Inflammatory macrophage (primary cell): Measurements from ENCODE around the gene CASTOR1.
A peak's percentile ranks its signal among the peaks of the same experiment; 100 is the strongest.
"Not testable (repeated sequence)": the region's sequence is repeated elsewhere in the genome, so short reads cannot be mapped to it uniquely, and the experiment has no call there.

Experiments used
- DNase-seq, 2 donors: peaks; one replicate each; pipeline ENCODE4 v3.0.0-alpha.2; 2020 to 2022
- total RNA-seq, 18 experiments: gene quantifications; one replicate each; lab custom pipeline; 2026; ENCODE audit warnings: mixed read lengths in 6 of 18, inconsistent platforms in 2 of 18; lab: John Stamatoyannopoulos, UW

CASTOR1 gene
- 0.04 to 0.65 (median 0.18) reads per million in 18 experiments for total RNA-seq

DNA sequence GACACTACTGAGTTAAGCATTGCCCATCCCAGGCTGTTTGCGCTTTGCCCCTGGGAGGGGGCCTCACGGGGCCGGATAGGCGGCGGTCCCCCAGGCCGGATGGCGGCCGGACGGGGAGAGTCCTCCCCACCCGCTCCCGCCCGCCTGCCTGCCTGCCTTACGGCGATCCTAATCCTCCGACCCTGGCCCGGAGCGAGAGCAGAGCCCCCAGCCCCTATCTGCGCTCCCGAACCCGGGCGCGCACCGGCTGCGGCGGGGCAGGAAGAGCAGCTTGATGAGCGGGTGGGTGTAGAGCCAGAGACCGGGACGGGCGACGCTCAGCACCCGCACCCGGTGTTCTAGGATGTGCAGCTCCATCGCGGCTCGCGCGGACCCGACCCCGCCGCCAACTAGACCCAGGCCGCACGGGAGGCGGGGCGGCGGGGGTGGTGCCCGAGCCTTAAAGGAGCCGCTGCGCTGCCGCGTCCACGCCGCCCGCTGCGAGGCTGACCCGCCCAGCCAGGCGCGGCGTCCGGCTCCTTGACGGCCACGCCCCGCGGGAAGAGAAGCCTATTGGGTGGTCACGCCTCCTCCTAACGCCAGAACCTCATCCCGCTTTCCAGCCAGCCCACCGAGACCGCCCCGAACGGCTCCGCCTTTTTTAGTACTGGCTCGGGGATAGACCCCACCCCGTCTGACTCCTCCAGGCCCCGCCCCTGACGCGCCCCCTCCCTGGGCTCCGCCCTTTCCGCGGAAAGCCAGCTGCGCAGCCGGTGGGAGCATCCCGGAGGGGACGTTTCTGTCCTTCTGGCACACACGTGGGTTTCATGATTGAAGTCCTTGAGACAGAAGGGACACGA is at the start of gene CASTOR1:
TSS of gene CASTOR1 (minus strand) at position 365 of the 839 bp plus-strand sequence. CDS start at position 357, 8 bp downstream.
- peak; percentile 96 to 97 for DNase-seq

DNA sequence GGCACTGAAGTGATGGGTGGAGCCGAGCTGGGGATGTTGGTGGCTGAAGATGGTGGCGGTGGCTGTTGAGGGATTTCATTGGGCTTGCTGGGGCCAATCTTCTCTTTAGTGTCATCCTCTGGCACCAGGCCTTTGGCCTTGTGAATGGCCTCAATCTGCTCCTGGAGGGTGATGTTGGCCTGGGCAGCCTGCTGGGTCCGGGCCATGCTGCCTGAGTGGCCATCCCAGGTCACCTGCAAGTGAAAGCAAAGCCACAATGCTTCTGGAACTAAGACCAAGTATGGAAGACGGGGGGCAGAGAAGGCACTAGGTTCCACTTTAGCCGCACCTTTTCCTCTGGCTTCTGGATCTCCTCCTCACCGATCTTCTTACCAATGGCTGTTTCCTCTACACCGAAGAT is 49.5 kb upstream of the CASTOR1 start:
- no peak for DNase-seq

DNA sequence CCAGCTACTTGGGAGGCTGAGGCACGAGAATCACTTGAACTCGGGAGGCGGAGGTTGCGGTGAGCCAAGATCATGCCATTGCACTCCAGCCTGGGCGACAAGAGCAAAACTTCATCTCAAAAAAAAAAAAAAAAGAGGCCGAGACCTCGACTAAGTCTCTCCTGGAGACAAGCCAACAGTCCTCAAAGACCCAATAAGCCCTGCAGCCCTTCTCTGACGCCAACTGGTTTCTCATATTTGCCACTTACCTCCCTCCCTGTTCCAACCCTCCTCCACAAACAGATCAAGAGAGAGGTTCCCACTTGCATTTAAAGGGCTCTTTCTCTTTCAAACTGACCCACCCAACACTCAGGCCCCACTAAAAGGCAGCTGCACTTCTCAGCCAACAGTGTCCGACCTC is 49.0 kb upstream of the CASTOR1 start:
- DNase-seq = not testable (repeated sequence)

DNA sequence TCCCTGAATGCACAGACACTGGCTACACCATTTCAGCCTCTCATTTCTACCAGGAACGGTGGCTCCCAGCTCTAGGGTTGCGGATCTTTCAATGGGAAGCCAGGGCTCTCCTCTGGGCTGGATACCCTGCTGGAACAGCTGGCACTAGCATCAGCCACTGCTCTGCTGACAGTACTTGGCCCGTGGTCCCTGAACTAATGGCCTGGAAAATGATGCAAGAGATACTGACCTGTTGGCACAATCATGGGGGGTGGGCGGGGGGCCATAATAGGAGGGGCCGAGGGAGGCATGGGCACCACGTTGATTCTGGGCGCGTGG is 48.1 kb upstream of the CASTOR1 start:
- no peak for DNase-seq

DNA sequence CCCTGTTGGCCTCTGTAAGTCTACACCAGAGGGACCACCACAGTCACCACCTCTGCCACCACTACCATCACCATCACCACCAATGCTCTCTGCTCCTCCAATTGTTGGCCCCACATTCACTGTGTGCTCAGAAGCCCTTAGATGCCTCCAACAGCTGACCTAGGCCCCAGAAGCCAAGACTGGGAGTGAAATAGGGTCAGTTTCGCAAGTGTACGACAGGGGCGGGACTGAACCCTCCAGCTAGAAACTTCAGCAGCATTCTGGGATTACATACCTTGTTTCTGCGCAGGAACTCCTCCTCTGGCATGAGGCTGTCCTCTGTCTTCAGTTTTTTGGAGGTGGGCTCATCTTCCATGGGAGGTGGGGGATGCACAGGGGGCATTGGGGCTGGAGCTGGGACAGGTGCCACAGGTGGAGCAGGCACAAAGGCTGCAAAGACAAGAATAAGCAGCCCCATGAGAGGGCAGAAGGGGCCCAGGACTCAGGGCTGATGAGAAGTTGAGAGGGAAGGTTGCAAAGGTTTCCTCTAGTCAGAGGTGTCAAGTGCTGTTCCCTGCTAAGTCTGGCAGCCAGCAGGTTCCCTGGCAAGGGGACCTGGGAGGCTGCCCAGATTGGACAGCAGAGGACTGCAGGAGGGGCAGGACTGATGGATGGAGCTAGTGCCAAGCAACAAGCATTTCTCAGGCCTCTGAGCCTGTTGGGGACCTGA is 47.6 kb upstream of the CASTOR1 start:
- DNase-seq = no peak

DNA sequence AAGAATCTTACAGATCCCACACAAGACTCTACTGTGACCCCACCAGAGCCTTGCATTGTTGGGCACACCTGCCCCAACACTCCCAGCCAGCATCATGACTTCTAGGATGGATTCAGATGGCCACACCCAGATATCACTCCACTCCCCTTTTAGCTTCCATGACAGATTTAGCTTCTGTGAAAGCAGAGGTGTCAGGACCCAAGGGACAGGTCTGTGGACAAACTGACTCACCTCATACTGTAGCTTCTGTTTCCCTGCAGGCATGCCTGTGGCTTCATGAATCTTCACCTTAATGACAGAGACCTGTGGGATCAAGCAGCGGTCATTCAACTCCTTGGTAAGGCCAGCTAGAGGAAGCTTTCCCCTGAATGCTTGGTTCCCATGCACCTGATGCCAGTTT is 45.9 kb upstream of the CASTOR1 start:
- no peak for DNase-seq

DNA sequence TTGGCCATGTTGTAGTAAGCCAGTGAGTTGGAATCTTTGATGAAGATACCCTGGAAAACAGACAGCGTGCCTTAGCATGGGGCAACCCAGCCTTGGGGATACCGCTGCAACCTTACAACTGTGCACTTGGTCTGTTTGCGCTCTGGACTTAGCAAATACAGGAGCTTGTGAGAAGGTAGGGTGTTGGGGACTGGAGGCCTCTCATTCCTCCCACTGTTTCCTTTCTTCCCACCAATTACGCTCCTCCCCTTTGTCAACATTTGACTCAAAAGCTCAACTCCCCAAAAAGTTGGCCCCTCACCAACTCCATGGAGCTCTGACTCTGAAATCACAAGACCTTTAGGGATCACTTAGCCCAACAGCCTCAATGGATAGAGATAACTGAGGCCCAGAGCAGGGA is 45.3 kb upstream of the CASTOR1 start:
- no peak for DNase-seq

DNA sequence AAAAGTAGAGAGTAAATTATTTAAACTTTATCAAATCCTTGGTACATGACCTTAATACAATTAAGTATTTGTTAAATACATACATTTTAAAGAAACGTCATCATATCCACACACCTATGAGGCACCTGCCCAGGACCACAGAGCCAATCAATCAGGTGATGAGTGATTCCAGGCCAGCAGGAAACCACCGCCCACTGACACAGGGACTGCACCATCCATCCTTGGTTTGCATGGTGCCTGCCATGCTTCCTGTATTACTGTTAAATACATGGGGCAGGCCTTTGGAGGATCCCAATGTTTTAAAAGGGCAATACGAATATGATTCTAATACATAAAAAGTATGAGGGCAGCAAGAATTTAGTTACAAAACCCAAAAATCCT is 44.4 kb upstream of the CASTOR1 start:
- no peak for DNase-seq

DNA sequence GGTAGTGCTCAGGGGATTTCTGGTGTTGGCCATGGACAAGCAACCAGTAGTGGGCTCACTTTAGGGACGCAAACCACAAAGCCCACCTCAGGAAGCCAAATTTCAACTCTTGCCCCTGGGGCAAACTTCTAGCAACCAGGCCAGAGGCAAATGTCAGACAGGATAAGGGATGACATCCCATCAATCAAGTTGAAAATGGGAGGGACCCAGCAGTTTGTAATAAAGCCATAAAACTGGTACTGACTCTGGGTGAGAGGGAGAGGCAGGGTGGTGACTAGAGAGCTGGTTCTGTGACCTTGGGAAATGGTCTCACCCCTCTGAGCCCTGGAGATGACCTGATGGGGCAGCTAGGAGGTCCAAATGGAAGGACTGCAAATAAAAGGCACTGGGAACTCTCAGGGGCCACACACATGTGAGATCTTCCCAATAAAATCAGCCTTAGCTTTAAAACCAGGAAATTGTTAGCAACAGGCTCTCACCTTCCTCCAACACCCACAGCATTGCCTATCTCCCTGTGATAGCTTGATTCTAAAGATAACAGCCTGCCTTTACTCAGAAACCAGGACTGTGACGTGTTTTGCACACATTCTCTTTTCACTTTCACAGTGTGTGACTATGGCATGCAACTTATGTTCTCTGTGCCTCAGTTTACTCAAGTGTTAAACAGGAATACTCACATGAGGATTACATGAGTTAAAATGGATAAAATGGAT is 43.8 kb upstream of the CASTOR1 start:
- DNase-seq = no peak

DNA sequence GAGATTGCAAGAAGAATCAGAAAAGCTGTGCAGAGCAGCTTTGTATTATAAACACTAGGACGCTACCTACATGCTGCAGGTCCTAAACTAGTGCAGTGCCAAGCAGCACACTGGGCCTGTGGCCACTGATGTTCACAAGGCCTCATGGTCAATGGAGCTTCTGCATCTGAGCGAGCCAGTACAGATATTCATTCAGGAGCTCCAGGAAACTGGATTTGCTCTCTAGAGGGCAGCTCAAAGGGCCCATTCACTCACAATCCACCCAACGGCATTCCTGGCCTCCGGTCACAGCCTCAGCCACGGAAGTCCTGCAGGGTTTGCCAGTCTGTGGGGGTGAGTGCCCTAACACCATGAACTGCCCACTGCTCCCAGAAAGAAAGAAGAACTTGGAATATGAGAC is 43.2 kb upstream of the CASTOR1 start:
- DNase-seq = no peak

DNA sequence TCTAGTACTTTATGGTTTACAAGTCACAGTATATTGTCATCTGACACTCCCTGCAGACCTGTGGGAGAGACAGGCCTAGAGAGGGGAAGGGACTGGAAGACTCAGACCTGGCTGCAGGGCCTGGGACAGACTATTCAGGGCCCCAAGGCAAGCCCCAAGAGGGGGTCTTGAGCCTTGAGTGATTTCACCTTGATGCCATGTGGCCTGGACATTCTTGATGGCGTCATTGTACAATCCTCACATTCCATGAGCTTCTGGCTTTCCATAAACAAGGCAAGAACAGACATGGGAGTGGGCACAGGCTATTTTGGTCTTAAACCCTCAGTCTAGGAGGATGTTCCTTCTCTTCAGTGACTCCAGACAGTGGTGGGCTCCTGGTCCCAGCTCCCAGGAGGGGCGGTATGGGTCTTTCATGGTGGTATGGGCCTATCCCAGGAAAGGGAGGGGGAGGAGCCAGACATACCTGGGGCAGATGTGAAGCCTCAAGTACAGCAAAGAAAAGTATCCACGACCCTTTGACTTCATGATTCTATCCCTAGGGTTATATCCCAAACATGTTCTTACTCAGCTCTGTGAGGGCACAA is 39.3 kb upstream of the CASTOR1 start:
- no peak for DNase-seq

DNA sequence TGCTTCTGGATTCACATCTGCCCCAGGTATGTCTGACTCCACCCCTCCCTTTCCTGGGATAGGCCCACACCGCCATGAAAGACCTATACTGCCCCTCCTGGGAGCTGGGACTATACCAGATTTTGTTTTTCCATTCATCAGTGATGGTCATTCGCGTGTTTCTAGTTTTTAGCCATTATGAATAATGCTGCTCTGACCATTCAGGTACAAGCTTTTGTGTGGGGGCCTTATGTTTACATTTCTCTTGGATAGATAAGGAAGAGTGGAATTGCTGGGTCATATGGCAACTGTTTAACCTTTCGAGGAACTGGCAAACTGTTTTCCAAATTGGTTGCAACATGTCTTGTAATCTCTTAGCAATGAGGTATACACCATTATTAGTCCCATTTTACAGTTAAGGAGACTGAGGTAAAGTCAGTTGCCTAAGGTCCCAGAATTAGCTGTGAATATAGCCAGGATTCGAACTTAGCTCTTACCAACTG is 38.6 kb upstream of the CASTOR1 start:
- DNase-seq = no peak

DNA sequence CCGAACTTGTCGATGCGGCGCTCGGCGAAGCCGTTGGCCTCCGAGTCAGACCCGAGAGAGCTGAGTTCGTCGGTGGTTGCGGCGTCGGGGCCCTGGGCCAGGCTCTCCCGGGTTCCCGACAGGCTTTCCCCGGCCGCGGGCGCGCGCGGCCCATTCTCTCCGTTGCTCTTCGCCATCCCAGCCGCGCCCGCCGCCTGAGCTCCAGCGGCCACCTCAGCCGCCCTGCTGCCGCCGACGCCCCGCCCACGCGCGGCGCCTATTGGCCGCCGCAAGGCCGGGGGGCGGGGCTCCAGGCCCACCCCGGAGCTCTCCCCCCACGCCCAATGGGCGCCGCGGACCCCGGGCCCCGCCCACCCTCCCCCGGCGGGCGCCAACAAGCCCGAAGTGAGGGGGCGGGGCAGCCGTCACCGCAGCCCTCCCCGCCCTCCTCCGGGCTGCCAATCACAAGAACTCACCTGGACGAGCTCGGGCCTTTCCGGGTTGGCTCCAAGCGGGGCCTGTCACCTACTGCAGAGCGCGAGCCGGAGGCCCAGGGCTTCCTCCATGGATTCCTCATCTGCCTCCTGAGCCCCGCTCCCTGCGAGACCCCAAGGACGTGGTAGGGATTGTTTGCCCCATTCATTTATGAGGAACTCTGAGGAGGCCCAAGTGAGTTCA is 37.5 kb upstream of the CASTOR1 start, which contains the start of gene TBC1D10A:
TSS of gene TBC1D10A (minus strand) at position 236 of the 657 bp plus-strand sequence. CDS start at position 176, 60 bp downstream.
- peak; percentile 73 to 84 for DNase-seq

DNA sequence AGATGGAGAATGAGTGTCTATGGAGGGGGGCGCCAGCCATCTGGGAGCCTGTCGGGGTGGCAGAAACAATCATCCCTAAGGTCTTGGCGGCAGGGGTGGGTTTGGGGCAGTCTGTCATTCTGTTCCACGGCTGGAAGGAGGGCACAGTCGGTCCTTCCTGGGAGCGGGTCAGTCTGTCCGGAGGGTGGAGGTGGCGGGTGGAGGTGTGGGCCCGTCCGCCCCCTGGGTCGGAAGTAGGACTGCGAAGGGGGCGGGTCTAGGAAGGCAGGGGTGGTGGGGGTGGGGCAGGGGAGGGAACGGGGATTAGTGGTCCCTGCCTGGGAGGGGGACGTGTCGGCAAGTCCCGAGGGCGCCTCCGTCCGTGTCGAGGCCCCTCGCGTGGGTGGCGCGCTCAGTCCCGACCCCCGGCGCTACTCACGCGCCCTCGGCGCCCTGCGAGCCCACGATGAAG is 37.0 kb upstream of the CASTOR1 start:
- DNase-seq = peak in 1 of 2 donors; percentile 11

DNA sequence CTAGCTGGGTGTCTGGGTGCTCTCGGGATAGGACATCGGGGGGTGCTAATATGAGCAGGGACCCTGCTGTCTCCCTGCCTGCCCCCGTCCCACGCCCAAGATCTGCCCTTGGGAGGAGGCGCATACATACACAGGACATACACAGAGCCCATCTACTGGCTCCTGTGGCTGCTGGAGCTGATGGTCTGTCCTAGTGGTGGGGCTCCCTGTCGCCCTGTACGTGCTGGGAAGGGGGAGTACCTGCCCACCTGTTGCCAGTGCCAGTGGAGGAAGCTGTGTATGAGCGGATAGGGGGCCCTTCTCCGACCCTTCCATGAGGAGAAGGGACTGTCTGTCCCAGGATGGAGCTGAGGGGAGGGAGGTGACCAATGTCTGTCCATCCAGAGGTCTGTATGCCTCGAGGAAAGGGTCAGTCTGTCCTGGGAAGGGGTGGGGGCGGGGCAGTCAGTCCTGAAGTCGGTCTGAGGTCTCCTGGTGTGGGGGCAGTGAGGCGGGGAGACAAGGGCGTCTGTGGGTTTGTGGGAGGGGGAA is 36.5 kb upstream of the CASTOR1 start:
- DNase-seq = no peak

DNA sequence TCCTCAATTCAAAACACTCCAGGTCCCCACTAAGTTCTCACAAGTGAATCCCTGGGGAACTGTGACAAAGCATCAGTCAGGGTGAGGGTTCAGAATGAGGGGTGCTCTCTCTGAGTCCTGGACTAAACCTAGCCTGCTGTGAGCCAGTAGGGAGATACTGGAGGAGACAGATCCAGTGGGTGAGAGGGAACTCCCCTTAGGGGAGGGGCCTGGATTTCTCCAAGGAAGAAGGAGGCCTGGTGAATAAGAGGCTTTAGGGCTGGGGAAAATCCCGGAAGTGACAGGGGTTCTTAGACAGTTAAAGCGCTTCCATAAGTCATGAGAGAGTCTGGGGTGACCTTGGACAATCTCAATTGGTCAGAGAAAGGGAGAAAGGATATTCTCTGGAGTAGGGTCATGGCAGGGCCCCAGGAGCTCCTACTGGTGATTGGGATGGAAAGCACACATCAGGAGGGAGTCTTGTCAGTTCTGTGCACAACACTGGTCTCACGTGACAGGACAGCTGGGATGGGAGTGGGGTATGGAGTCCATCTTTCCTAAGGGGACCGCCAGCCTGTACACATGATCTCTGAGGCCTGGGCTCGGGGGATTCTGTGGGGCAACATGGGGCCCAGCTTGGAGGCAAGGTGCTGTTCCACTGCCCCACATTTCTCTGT is 35.9 kb upstream of the CASTOR1 start:
- DNase-seq = peak; percentile 33 to 57

DNA sequence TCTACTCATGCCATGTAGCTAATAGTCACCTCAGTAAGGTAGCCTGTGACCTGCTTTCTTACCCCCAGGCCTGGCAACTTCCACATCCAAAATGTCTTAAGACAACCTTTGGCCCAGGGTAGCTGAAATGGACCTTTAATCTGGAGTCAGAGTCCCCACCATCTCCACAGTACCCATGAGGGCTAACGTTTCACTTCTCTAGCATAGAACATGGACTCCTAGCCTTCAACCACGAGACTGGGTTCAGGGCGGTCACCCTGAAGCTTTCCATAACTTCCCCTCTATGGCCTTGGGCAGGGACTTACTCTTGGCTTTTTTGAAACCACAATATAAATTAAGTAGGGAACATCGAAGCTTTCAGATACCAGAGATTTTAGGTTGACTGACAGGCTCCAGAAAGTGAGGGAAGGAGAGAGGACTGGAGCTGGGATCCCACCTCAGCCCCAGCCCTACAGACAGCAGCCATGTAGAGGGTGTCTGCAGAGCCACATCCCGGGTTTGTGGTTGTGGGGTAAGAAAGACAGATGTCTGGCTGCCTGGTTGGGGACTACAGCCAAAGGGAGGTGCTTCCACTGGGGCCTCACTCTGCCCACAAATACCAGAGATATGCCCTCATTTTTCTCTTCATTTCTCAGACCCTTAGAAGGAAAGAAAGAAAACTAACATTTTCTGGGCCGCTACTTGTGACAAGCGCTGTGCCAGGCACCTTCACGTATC is 34.9 kb upstream of the CASTOR1 start:
- DNase-seq = peak; percentile 70 to 75

DNA sequence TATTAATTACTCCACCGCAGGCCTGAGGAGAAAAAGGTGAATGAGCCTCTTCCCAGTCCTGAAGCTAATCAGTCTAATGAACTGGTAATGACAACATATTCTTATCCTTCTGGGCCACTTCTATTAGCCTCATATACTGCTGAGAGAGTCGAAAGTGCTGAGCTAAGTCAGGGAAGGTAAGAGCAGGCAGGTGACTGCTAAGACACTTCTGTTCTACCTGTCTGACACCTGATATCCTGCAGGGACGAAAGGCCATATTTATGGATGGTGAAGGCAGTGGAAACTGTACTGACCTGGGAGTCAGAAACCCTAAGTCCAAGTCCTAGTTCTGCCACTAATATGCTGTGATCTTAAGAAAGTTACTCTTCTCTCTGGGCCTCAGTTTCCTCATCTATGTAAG is 33.9 kb upstream of the CASTOR1 start:
- no peak for DNase-seq

DNA sequence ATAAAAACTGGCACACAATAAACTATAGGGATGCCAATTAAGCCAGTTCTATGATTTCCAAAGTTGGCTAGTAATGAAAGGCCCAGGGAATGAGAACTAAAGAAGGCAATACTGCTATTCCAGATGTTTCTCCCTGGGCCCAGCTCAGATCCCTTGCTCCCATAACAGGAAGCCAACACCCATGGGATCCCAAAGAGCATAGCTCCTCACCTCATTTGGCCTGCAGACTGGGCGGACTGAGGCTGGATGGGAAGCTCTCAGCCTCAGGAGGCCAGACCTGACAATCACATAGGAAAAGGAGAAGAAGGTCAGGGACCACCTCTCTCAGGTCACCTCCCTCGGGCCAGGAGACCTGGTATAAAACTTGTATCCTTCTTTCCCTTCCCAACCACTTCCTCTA is 32.2 kb upstream of the CASTOR1 start:
- DNase-seq = no peak

DNA sequence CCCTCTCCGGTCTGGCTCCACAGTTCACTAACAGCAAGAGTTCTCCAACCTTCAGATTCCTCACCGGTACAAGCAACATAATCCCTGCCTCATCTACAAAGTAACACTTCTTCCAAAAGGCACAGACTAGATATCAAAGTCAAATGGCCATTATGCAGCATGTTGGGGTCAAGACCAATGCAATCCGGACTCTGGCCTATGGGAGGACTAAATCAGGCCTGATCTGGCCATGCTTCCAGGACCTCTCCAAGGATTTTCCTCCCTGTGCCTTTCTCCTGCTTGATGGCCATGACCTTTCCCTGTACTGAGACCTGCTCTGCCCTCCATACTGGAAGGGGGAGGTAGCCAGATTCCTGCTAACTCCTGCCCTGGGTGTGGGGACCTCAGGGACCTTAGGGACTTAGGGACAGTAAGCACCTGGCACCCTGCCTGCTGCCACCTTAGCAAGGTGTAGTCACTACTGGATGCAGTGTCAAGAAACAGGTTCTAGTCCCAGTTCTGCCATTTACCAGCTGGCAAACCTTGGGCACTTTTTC is 30.8 kb upstream of the CASTOR1 start:
- DNase-seq = no peak
